CD1c-positive myeloid dendritic cell (primary cell): Measurements from ENCODE around the gene PCMTD2.

ENCODE experiments used
- DNase-seq: peaks from one replicate; pipeline ENCODE4 v3.0.0-alpha.2; 2016; ENCODE audit errors: extremely low spot score

The PCMTD2 gene

GRCh38 chr20:64256282-64256935 is 861 bp downstream of the PCMTD2 start:
- DNase-seq, result peak; percentile 5

DNA sequence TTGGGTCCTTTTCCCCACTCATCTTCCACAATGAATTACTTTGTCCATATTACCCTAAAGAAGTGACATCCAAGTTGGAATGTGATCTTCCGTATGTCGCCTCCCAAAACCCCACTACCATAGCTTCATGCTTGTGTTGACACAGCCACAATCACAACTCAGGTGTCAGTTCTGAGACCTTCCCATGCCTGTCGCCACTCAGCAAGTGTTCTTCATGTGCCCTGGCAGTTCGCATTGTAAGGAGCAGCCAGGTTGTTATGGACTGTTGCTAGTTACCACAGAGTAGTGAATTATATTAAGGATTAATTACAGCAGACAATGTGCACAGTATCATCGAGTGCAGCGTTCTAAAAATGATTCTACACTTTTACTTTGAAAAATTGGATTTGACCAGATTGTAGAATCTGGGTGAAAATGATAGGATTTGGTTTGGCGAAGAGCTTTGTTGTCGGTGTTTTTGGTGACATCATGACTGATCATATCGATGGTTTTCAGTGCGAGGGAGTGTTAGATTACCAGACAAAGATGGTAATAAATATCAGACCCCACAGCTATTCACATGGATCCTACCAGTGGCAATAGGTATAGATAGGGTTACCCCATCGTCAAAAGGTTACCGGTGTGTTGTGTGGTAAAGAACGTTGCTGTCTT is 1.7 kb downstream of the PCMTD2 start:
- no peak for DNase-seq

- DNase-seq, result no peak
Observed at GRCh38 chr20:64258071-64258823, 2.7 kb downstream of the PCMTD2 start.

- DNase-seq, result no peak
Observed at GRCh38 chr20:64260239-64260638, 4.7 kb downstream of the PCMTD2 start.

GRCh38 chr20:64261138-64261537 is 5.6 kb downstream of the PCMTD2 start:
- no peak for DNase-seq

DNA sequence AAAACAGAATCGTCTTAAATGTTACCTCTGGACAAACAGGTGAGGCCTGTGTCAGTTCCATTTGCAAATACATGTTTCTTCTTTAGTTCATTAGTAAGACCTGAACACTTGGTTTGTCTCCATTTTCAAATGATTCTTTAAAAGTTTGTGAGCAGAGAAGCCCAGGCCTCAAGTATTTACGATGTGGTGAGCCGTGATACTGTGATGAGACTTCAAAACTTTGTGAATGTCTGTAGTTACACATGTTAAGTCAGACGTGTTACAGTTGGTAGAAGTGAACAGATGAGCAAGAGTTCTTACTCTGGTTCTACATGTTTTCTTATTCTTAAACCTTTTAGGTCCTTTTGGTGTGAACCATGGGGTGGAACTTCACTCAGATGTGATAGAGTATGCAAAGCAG is 8.5 kb downstream of the PCMTD2 start:
- no peak for DNase-seq

- DNase-seq, result no peak
Observed at GRCh38 chr20:64265201-64265600, 9.7 kb downstream of the PCMTD2 start.

GRCh38 chr20:64266988-64267387 is 11.4 kb downstream of the PCMTD2 start:
- no peak for DNase-seq

DNA sequence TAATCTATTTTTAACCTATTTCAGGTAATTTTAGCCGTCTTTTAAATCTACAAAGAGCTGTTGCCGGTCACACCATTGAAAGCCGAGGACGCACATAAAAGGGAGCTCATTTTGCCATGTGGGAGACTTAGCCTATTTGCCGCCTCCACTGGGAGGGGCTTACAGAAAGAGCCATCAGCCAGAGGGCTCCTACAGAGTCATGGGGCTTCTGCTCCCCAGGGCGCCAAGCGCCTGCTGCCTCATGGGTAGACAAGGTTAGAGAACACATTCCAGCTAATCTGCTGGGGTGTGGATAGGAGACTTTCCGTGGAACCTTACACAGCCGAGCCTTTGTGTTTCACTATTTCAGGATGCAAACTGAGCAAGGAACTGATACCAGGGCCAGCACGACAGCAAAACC is 12.6 kb downstream of the PCMTD2 start:
- DNase-seq, result no peak

GRCh38 chr20:64269604-64270411 is 14.3 kb downstream of the PCMTD2 start:
- no peak for DNase-seq

DNA sequence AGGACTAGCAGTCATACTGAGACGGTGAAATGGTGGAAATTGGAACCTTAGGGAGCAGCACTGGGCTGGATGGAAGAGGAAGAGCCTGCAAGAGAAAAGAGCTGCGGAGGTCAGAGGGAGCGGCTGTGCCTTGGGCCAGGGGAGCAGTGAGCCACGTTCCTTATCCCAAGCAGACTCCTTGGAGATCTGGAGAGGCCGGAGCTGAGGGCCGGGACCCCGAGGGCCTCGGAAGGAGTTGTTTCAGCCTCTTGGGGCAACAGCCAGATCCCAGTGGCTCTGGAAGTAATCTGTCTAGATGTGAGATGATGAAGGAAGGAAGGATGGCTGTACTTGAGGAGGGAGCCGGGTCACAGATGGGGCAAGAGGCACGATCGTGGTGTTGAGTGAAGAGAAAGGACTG is 16.1 kb downstream of the PCMTD2 start:
- no peak for DNase-seq

DNA sequence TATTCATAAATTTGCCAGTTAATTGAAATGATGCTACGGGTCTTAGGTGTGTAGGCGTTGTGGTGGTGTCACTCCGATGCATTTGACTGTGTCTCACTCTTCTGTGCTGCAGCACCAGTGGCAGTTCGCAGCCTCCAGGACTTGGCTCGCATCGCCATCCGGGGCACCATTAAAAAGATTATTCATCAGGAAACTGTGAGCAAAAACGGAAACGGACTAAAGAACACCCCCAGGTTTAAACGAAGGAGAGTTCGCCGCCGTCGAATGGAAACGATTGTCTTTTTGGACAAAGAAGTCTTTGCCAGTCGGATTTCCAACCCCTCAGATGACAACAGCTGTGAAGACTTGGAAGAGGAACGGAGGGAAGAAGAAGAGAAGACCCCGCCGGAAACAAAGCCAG is 17.6 kb downstream of the PCMTD2 start:
- DNase-seq, result no peak

- DNase-seq, result no peak
Observed at GRCh38 chr20:64276817-64277216, 21.3 kb downstream of the PCMTD2 start.

DNA sequence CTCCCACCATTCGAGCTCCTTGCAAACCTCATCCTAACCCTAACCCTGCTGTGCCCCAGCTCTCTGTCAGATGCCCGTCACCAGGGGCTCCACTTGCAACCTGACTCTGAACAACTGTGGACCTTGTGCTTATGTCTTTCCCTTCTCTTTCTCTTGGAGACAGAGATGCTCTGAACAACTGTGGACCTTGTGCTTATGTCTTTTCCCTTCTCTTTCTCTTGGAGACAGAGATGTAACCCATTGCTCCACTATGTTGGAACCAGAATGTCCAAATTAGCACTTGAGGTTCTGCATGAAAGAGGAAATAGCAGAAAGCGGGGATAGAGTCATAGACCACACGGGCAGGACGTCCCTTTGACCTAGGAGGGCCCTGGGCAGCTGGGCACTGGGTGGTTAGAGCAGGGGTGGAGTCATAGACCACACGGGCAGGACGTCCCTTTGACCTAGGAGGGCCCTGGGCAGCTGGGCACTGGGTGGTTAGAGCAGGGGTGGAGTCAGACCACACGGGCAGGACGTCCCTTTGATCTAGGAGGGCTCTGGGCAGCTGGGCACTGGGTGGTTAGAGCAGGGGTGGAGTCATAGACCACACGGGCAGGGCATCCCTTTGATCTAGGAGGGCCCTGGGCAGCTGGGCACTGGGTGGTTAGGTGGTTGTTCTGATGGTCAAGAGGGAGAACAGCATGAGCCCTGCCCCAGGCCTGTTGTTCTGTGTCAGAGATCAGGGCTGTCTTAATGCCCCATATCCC is 22.2 kb downstream of the PCMTD2 start:
- no peak for DNase-seq

- DNase-seq, result no peak
Observed at GRCh38 chr20:64278317-64278681, 22.8 kb downstream of the PCMTD2 start.

GRCh38 chr20:64279826-64280459 is 24.4 kb downstream of the PCMTD2 start:
- DNase-seq, result no peak

GRCh38 chr20:64280460-64280843 is 24.9 kb downstream of the PCMTD2 start:
- no peak for DNase-seq

- DNase-seq, result no peak
Observed at GRCh38 chr20:64283646-64284045, 28.1 kb downstream of the PCMTD2 start.

DNA sequence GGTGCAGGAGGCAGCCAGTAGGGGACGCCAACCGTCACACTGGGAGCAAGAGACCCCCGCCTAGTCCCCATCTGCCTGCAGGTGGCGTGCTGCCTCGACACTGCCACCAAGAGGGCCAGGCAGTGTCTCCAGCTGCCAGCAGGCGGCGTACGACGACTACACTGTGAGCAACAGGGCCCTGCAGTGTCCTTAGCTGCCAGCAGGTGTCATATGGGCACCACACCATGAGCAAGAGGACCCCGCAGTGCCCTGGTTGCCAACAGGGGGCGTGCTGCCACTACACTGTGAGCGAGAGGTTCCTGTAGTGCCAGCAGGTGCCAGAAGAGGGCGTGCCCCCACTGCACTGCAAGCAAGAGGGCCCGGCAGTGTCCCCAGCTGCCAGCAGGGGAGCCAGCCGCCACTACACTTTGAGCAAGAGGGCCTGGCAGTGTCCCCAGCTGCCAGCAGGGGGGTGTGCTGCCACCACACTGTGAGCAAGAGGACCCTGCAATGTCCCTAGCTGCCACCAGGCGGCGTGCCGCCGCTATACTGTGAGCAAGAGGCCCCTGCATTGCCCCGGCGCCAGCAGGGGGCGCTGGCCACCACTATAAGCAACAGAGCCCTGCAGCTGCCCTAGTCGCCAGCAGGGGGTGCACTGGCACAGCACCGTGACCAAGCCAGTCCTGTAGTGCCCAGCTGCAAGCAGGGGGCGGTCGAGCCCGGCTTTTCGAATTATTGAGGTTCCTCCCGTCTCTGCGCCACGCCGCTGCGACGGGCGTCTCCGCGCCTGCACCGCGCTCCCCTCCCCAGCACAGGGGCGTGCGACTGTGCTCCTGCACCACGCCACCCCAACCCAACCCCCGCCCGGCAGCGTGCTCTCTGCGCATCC is 30.3 kb downstream of the PCMTD2 start:
- DNase-seq, result peak; percentile 76
